Subcutaneous abdominal adipose tissue (tissue), 5 donors: ENCODE results near the gene PRSS27.

Experiments
- H3K27ac ChIP-seq: one replicate; pipeline ENCODE4 v1.7.0; 2013; ENCODE audit warnings: low read depth, mild to moderate bottlenecking, inconsistent platforms, low read length, moderate library complexity
- H3K27me3 ChIP-seq, 5 donors: one replicate each; pipeline ENCODE4 v1.7.0; 2013; ENCODE audit warnings: low read length in 5 of 5, inconsistent platforms in 1 of 5; ENCODE audit not compliant: control insufficient read depth in 5 of 5, insufficient read depth in 4 of 5
- H3K36me3 ChIP-seq, 5 donors: one replicate each; pipeline ENCODE4 v1.7.0; 2013; ENCODE audit warnings: low read length in 5 of 5; ENCODE audit not compliant: control insufficient read depth in 5 of 5, insufficient read depth in 5 of 5
- H3K4me1 ChIP-seq, 5 donors: one replicate each; pipeline ENCODE4 v1.7.0; 2013; ENCODE audit warnings: low read length in 5 of 5, mild to moderate bottlenecking in 3 of 5, moderate library complexity in 1 of 5; ENCODE audit not compliant: control insufficient read depth in 5 of 5, insufficient read depth in 5 of 5
- H3K4me3 ChIP-seq, 5 donors: one replicate each; pipeline ENCODE4 v1.7.0; 2013; ENCODE audit warnings: low read length in 5 of 5, low read depth in 1 of 5
- H3K9ac ChIP-seq, 5 donors: one replicate each; pipeline ENCODE4 v1.7.0; 2013; ENCODE audit warnings: low read length in 5 of 5, mild to moderate bottlenecking in 4 of 5, moderate library complexity in 3 of 5
- H3K9me3 ChIP-seq, 5 donors: one replicate each; pipeline ENCODE4 v1.7.0; 2013; ENCODE audit warnings: low read length in 5 of 5; ENCODE audit not compliant: control insufficient read depth in 5 of 5
- donor health status: healthy.
- donor health status: healthy.
- donor health status: healthy.
- donor health status: healthy.
- donor health status: healthy.

Gene PRSS27

GRCh38 chr16:2663553-2664546 lies 56.2 kb downstream of the PRSS27 start:
- H3K9me3 ChIP-seq, result no peaks in the 10 kb centered on the region
- no peaks in the 10 kb centered on the region for H3K27me3 ChIP-seq
- no peak overlapping the region for H3K9ac ChIP-seq
- H3K4me3 ChIP-seq, result no peak overlapping the region
- H3K36me3 ChIP-seq, result peaks cover 5 to 17% (median 7%) of the 10 kb centered on the region in 5 donors
- H3K4me1 ChIP-seq, result peaks cover 0 to 4% (median 0%) of the 10 kb centered on the region in 5 donors
- H3K27ac ChIP-seq, result no peak overlapping the region
